Esophagus mucosa (tissue), 1 donor: ENCODE results near the gene SDK1. TPM values are rescaled to one million over a fixed set of nuclear protein-coding genes. Genes with fewer than 3 reads are reported as not detected.
"Not testable (repeated sequence)": the region's sequence is repeated elsewhere in the genome, so short reads cannot be mapped to it uniquely, and the experiment has no call there.

Experiments
- ATAC-seq: fragments of 200-7000 bp; cut with Tn5 transposase; one replicate; pipeline ENCODE4 v1.9.1; 2020
- total RNA-seq: library from RNA; stranded (reverse); gene quantifications from one replicate; pipeline ENCODE4 v1.2.4, GENCODE V29; 2023
- donor health status: DM: yes; HTN: yes; CAD: no.

SDK1 gene
- total RNA-seq, 1 donor from 2014 or later: 1.0 TPM

- no peak for ATAC-seq
Measured at GRCh38 chr7:3738964-3739363, 437.9 kb downstream of the SDK1 start.

GRCh38 chr7:3739983-3740382 is 438.9 kb downstream of the SDK1 start:
- ATAC-seq: no peak

GRCh38 chr7:3747467-3747866 is 446.4 kb downstream of the SDK1 start:
- ATAC-seq: no peak

GRCh38 chr7:3748389-3748788 is 447.3 kb downstream of the SDK1 start:
- ATAC-seq: no peak

GRCh38 chr7:3753868-3754267 is 452.8 kb downstream of the SDK1 start:
- no peak for ATAC-seq

GRCh38 chr7:3754493-3755341 is 453.7 kb downstream of the SDK1 start:
- no peak for ATAC-seq

- ATAC-seq: not testable (repeated sequence)
Measured at GRCh38 chr7:3755778-3756453, 454.9 kb downstream of the SDK1 start.

- ATAC-seq: no peak
Measured at GRCh38 chr7:3757059-3757458, 456.0 kb downstream of the SDK1 start.

- no peak for ATAC-seq
Measured at GRCh38 chr7:3760651-3761050, 459.6 kb downstream of the SDK1 start.

- no peak for ATAC-seq
Measured at GRCh38 chr7:3762146-3762831, 461.2 kb downstream of the SDK1 start.

GRCh38 chr7:3767917-3768777 is 467.1 kb downstream of the SDK1 start:
- ATAC-seq: no peak

GRCh38 chr7:3771906-3772305 is 470.9 kb downstream of the SDK1 start:
- no peak for ATAC-seq

GRCh38 chr7:3778345-3778744 is 477.3 kb downstream of the SDK1 start:
- no peak for ATAC-seq

GRCh38 chr7:3780016-3780415 is 479.0 kb downstream of the SDK1 start:
- ATAC-seq: no peak

GRCh38 chr7:3780525-3780924 is 479.5 kb downstream of the SDK1 start:
- ATAC-seq: no peak

GRCh38 chr7:3781607-3782006 is 480.6 kb downstream of the SDK1 start:
- ATAC-seq: no peak

- no peak for ATAC-seq
Measured at GRCh38 chr7:3787717-3788264, 486.7 kb downstream of the SDK1 start.

GRCh38 chr7:3790803-3791202 is 489.8 kb downstream of the SDK1 start:
- no peak for ATAC-seq

GRCh38 chr7:3791327-3791726 is 490.3 kb downstream of the SDK1 start:
- ATAC-seq: no peak

- ATAC-seq: no peak
Measured at GRCh38 chr7:3795141-3795540, 494.1 kb downstream of the SDK1 start.

GRCh38 chr7:3795781-3796180 is 494.7 kb downstream of the SDK1 start:
- no peak for ATAC-seq

GRCh38 chr7:3805151-3805550 is 504.1 kb downstream of the SDK1 start:
- ATAC-seq: no peak
